NCI-H2171 treated with DMSO at 0.1 percent for 48 hours (cell line): ENCODE measurements around the gene KRTAP4-12.
"Not testable (repeated sequence)": the region's sequence is repeated elsewhere in the genome, so short reads cannot be mapped to it uniquely, and the experiment has no call there.

Source experiments
- DNase-seq: peaks from one replicate; lab custom pipeline; 2025; lab: John Stamatoyannopoulos, UW

KRTAP4-12 gene

GRCh38 chr17:41088760-41089352, 35.1 kb downstream of the KRTAP4-12 start:
- DNase-seq: not testable (repeated sequence)

GRCh38 chr17:41084100-41084856, 39.7 kb downstream of the KRTAP4-12 start, which contains the start of gene KRTAP4-7:
TSS of gene KRTAP4-7 (plus strand) at chr17:41084150. CDS start at chr17:41084207, 57 bp downstream.
- not testable (repeated sequence) for DNase-seq

- DNase-seq: not testable (repeated sequence)
Observed at GRCh38 chr17:41083427-41083826, 40.6 kb downstream of the KRTAP4-12 start.

GRCh38 chr17:41082626-41083025, 41.4 kb downstream of the KRTAP4-12 start:
- no peak for DNase-seq

GRCh38 chr17:41076788-41077187, 47.2 kb downstream of the KRTAP4-12 start:
- DNase-seq: no peak

- no peak for DNase-seq
Observed at GRCh38 chr17:41073676-41074075, 50.3 kb downstream of the KRTAP4-12 start.
